GM21390 (cell line): ENCODE measurements around the gene FBXO42.

ENCODE experiments used
- ATAC-seq: cut with Tn5 transposase; IDR thresholded peaks from one replicate; pipeline ENCODE4 v1.9.1; 2021; ENCODE audit not compliant: unreplicated experiment

The FBXO42 gene

DNA sequence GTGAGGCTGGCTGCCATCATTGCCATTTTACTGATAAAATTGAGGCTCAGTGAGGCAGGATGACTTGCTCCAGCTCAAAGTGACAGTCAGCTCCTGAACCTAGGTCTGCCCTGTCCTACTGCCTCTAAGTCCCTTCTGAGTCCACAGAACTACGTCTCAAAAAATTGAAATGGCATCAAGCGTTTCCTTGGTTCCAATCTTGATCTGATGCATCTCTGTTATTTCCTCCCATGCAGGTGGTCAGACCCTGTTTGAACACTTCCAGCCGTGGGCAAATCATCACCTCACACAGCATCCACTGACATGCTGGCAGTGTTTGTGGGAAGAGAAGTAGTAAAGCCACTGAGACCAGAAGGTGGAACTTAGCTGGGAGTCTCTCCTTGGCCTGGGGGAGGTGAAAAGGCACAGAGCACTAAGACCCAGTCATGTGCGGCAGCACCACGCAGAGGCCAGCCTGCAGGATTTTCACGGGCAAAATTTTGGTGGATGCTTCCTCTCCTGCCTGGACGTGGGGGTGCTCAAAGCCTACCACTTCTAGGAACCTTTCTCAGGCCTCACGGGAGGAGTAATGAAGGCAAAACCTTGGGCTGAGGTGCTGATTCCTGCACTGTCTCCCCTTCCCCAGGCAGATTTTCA lies 107.5 kb downstream of the FBXO42 start:
- ATAC-seq: no peak

- no peak for ATAC-seq
Observed at GRCh38 chr1:16243936-16244649, 108.2 kb downstream of the FBXO42 start.

DNA sequence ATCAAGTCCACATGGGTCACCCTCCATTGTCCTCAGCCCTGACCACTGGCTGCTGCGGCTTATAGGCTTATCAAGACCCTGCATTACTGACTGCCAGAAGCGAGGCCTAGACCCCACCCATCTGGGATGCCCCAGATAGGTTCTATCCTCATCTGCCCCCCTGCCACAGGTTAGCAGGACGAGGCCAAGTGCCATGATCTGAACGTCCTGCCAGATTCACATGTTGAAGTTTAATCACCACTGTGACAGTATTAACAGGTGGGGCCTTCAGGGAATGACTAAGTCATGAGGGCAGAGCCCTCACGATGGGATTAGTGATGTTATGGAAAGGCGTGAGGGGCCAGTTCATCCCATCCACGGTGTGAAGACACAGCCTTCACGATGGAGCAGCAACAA lies 109.1 kb downstream of the FBXO42 start:
- no peak for ATAC-seq

- ATAC-seq: no peak
Observed at GRCh38 chr1:16242556-16243214, 109.6 kb downstream of the FBXO42 start.

DNA sequence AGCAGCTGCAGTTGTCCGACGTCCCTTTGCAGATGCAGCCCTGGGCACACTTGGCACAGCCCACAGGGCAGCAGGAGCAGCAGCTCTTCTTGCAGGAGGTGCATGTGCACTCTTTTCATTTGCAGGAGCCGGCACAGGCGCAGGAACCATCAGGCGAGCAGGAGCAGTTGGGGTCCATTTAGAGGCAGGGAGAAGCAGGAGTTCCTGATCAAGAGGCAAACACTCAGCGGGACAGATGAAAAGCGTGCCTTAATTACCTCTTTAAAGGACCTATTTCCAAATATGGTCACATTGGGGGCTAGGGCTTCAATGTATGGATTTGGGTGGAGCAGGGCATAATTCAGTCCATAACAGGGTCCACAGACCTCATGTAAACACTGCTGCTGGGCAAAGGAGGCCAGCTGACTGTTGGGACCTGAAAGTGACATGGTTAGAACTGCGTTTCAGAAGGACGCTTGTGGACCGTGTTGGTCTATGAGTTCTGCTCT lies 111.0 kb downstream of the FBXO42 start:
- no peak for ATAC-seq

- ATAC-seq: no peak
Observed at GRCh38 chr1:16239972-16240491, 112.2 kb downstream of the FBXO42 start.

DNA sequence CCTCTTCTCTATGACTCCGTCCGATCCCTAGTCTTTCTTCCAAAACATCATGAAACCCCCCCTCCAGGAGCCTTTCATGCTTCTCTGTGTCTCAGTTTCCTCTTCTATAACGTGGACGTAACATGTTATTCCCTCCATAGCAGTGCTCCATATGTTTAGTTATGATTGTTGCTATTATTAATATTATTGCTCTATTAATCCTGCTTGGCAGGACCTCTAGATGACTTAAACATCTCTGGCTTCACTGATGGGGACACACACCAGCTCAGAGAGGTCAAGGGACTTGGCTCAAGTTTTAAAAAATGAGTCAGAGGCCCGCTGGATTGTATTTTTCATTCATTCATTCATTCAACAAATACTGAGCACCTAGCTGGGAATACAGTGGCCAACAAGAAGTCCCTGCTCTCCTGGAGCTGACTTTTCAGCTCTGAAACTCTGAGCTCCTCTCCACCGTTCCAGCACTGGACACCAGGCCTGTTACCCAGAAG lies 114.9 kb downstream of the FBXO42 start:
- ATAC-seq: peak; percentile 2

DNA sequence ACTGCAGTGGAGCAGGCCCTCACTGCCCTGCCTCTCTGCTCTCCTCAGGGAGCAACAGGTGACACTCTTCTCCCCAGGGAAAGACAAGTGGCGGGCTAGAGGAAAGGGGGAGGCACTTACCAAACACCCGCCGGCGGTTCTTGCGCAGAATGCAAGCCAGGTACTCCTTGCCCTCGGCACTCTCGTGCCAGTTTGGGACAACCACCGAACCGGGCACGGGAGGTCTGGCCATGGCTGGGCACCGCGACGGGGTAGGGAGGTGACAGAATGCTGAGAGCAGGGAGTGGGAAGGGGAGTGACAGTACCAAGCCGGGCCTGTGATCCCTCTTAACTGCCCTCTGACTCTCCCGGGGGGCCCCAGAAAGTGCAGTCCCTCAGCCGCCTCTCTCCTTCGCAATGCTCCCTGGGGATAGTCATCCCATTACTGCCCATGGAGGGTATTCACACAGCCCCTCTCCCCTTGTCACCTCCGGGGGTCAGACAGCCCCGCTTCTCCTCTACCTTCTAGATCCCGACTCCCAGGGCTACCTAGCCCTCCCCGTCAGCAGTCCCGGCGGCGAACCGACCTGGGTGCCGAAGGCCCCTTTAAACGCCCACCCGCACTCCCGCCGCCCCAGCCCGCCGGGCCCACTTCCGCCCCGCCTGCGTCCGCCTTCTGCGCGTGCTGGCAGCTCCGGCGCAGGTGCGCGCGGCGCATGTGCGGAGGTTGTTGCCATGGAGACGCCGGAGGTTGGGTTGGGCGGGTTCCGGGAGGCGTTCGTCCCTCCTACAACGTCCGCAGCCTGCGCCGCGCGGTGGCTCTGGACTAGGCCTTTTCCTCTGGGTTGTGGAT lies 115.6 kb downstream of the FBXO42 start, which contains the start of gene CPLANE2:
CPLANE2 (minus strand) TSS at position 673 of the 832 bp plus-strand sequence; CDS start at position 232, 441 bp downstream.
- peak; percentile 87 for ATAC-seq

DNA sequence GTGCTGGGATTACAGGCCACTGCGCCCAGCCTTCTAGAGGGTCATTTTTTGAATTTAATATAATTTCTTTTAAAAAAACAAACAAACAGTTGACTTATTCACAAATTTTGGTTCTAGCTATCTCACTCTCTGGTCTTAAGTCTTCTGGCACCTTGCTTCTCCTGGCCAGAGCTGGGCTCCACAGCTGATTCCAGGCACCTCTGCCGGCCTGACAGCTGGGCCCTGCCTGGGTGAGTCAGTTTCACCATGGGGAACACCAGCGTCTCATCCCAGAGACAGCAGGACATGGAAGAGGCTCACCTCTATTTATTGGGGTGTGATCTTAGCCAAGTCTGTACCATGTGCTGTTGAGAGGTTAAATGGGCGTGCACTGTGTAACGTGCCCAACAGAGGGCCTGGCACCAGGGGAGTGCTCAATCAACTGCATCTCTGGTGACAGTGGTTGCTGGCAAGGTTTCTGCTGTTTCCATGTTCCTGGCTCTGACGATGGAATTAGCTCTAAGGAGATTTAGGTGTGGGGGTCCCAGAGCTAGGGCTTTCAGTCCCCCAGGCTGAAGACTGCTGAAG lies 116.3 kb downstream of the FBXO42 start:
- ATAC-seq: peak; percentile 45

DNA sequence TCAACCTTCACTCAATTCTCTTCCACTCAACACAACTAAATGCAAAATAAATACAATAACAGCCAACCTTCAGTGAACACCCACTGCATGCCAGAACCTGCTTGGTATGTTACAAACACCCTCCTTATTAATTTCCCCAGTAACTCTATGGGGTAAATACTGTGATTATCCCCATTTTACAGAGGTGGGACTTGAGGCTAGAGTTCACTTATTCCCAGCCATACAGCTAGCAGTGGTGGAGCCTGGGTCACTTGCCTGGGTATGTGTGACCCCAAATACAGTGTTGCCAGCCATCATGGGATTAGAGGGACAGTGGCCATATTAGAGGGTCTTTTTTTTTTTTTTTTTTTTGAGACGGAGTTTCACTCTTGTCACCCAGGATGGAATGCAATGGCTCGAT lies 116.9 kb downstream of the FBXO42 start:
- ATAC-seq: no peak

DNA sequence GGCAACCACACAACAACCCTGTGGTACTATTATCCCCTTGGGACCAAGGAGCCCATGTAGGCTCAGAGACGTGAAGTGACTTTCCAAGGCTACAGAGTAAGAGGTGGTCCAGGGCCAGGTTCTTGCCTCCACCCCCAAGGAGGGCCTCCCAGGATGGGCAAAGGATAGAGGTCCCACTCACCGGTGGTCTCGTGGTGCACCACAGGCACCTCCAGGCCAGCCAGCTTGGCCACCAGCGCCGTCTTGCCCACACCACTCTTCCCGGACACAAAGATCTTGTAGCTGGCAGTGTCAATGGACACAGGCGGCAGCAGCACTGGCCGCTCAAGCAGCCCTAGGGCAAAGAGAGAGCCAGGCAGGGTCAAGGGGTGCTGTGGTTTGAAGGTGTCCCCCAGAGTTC lies 118.8 kb downstream of the FBXO42 start:
- ATAC-seq: no peak

DNA sequence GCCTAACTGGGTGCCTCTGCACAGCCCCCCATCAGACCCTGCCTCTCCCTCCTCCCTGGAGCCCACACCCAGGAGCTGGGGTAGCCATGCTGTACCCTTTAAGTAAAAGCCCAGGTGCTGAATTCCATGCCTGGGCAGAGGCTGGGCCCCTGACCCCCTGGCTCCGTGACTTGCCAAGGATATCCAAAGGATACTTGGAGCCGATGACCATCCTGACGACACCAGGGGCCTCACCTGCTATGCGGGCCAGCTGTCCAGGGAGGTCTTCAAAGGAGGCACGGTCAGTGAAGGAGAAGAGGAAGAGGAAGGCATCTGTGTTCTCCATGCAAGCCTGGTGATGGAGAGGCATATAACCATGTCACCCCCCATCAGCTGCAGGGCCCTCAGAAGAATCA lies 120.0 kb downstream of the FBXO42 start:
- ATAC-seq: no peak

DNA sequence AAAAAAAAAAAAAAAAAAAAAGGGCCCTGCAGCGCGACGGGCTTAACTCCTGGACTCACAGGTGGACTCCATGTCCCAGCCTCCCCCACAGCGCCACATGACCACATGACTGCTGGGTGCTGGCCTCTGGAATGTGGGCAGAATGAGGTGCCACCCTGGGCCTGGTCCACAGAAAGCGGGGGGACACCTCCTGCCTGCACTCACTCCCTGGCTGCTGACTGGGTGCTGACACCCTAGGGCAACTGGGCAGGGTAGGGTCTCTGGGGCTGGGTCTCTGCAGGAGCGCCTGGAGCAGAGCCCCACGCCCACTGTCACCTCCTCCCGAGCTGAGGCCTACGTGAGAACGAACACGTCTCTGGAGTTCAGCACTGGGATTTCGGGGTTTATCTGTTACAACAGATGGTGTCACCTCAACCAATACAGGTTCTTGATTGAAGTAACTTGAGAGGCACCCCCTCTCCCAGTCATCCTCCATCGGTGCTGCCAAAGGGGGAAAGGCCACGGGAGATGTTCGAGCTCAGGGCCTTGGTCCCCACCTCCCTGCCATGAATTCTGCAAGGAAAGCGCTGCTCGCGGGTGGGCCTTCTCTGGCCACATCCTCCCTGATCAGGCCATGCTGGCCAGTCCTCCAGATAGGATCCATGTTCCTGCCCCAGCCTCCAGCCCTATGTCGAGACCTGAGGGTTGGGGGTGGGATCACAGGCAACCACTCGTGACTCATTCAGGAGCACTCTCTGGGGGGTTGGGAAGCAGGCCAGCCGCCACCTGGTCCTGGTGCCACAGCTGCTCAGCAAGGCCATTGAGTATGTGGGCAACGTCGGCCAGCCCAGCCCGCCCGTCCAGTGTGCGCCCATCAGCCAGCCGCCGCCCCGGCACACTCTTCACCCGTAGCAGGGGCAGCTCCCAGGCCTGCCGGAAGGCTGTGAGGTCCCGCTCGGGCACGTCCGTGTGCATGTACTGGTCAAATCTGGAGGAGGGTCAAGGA lies 120.7 kb downstream of the FBXO42 start:
- ATAC-seq: no peak

DNA sequence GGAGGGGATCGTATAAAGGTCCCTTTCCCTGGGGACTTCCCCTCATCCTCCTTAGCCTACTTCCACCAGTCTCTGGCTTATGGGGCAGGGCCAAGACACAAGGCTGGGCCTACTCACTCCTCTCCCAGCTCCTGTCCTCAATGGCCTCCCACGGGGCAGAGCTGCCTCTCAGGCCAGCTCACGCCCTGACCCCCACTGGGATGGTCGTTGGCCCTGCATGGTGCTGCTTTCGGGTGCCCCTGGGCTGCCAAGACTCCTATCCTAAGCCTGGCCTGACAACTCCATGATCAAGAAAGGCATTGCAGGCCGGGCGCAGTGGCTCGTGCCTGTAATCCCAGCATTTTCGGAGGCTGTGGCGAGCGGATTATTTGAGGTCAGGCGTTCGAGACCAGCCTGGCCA lies 121.5 kb downstream of the FBXO42 start:
- ATAC-seq: no peak

GRCh38 chr1:16229976-16230740 lies 122.1 kb downstream of the FBXO42 start:
- no peak for ATAC-seq

GRCh38 chr1:16226490-16227179 lies 125.6 kb downstream of the FBXO42 start:
- ATAC-seq: no peak

- no peak for ATAC-seq
Observed at GRCh38 chr1:16226129-16226489, 126.2 kb downstream of the FBXO42 start.

- no peak for ATAC-seq
Observed at GRCh38 chr1:16224472-16224871, 127.8 kb downstream of the FBXO42 start.
